GM19025 (cell line): ENCODE data around the gene CLASRP.

Experiments used
- ATAC-seq: cut with Tn5 transposase; IDR thresholded peaks from one replicate; pipeline ENCODE4 v1.9.1; 2021; ENCODE audit warnings: mild to moderate bottlenecking, low read depth, moderate library complexity; ENCODE audit not compliant: unreplicated experiment

The CLASRP gene

DNA sequence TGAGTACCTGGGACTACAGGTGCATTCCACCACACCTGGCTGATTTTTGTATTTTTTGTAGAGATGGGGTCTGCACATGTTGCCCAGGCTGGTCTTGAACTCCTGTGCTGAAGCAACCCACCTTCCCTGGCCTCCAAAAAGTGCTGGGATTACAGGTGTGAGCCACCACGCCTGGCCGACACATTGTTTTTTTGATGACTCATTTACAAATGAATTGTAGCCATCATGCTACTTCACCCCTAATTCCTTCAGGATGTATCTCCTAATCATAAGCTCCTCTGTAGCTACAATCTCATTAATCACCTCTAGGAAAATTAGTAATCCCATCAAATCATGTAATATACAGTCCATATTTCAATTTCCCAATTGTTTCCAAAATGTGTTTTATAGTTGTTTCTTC lies 19.7 kb upstream of the CLASRP start:
- no peak for ATAC-seq

GRCh38 chr19:45020071-45020470 lies 18.8 kb upstream of the CLASRP start:
- ATAC-seq, result no peak

- ATAC-seq, result no peak
Observed at GRCh38 chr19:45021971-45022370, 16.9 kb upstream of the CLASRP start.

- no peak for ATAC-seq
Observed at GRCh38 chr19:45023048-45023447, 15.8 kb upstream of the CLASRP start.

- ATAC-seq, result no peak
Observed at GRCh38 chr19:45025264-45025663, 13.6 kb upstream of the CLASRP start.

DNA sequence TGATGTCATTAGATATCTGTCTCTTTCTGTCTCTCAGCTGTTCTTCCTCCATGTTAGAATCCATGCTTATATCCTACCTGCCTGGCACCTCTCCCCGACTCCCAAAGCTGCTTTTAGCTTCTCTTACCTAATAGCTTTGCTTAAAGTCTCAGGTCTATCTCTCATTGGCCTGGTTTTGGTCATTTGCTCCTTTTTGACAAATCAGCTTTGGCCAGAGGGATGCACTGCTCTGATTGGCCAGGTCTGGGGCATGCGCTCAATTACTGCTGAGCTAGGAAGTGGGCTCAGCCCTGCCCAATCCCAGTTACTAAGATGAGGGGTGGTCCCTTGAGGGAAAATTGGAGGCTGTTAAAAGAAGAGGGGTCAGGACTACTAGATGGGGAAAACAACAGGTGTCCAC lies 11.5 kb upstream of the CLASRP start:
- ATAC-seq, result no peak

DNA sequence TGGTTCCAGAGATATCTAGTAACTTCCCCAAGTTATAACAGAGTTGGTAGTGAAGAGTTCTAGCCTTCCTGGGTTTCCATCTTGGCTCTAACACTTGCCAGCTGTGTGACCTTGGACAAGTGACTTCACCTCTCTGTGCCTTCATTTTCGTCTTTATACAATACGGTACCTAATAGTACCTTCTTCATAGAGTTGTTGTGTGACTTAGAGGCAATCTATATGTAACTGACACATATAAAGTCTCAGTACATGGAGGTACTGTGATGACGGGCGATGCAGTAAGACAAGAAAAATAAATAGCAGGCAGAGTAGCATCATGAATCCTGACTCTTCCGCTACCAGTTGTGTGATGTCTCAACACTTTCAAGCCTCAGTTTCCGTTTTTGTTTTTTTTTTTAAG lies 8.0 kb upstream of the CLASRP start:
- ATAC-seq, result no peak

DNA sequence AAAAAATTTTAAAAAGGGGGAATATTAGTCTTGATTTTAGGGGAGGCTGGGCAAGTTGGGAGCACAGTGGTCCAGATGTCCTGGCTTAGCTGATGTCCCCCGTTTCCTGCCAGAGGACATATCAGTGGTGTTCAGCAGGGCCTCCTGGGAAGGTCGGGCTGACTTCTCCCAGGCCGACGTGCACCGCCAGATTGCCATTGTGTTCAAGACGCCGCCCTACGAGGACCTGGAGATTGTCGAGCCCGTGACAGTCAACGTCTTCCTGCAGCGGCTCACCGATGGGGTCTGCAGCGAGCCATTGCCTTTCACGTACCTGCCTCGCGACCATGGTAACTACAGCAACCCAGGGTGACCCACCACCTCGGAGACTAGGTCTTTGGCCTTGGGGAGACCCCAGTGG lies 6.4 kb upstream of the CLASRP start:
- ATAC-seq, result no peak

GRCh38 chr19:45035755-45036154 lies 3.1 kb upstream of the CLASRP start:
- no peak for ATAC-seq

DNA sequence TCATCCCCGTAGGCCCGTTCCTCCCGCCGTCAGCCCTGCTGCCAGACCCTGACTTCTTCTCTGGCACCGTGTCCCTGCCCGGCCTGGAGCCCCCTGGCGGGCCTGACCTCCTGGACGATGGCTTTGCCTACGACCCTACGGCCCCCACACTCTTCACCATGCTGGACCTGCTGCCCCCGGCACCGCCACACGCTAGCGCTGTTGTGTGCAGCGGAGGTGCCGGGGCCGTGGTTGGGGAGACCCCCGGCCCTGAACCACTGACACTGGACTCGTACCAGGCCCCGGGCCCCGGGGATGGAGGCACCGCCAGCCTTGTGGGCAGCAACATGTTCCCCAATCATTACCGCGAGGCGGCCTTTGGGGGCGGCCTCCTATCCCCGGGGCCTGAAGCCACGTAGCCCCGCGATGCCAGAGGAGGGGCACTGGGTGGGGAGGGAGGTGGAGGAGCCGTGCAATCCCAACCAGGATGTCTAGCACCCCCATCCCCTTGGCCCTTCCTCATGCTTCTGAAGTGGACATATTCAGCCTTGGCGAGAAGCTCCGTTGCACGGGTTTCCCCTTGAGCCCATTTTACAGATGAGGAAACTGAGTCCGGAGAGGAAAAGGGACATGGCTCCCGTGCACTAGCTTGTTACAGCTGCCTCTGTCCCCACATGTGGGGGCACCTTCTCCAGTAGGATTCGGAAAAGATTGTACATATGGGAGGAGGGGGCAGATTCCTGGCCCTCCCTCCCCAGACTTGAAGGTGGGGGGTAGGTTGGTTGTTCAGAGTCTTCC lies 1.3 kb upstream of the CLASRP start:
- no peak for ATAC-seq

DNA sequence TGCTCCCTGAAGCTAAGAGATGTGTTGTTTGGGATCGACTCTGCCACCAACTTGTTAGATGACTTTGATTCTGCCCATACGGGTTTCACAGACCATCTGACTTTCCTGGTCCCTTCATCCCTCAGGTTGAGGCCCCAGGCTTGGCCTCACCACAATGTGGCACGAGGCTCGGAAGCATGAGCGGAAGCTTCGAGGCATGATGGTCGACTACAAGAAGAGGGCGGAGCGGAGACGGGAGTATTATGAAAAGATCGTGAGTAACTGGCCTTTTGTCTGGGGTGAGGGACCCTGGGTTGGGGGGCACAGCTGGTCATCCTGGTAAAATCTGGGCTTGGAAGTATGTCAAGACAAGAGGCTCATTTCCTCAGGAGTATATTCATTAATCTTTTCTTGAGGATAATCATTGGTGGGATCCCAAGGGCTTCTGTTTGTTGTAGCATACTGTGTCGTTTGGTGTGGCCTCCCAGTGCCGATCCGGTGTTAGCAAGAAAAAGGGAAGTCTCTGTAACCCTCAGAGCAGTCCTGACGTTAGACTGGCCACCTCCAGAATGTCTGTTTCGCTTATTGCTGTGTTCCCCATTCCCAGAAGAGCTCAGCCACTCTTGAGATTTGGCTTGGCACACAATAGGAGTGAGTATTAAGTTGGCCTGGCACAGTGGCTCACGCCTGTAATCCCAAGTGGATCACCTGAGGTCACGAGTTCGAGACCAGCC lies 1.4 kb downstream of the CLASRP start:
- no peak for ATAC-seq

GRCh38 chr19:45041125-45041524 lies 2.3 kb downstream of the CLASRP start:
- ATAC-seq, result no peak

DNA sequence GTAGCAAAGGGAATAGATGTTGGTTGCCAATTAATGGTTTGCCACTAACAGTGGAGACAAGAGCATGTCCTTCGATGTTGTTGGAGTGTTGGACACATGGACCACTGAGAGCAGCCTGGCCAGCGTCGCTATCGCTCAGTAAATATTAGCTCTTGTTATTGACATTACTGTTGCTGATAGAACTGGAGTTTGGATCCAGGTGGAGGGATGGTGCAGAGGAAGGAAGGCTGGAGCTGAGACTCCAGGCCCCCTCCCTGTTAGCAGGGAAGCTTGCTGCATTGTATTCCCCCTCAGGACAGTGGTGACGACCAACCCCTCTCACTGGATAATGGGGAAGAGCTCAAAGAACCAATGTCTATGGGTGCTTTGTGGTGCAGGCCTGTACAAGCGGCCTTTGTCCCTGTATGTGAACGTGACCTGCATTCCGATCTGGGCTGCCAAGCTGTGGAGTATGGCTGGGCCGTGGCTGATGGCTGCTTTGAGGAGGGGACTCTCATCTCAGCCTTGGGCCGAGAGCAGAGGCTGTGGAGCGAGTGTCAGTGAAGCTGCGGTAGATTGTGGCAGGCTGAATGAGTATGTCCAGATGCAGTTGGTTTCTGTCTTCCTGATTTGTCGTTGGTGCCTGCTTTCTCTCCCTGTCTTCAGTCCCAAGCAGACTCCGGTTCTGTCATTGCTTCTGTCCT lies 7.0 kb downstream of the CLASRP start:
- ATAC-seq, result no peak

DNA sequence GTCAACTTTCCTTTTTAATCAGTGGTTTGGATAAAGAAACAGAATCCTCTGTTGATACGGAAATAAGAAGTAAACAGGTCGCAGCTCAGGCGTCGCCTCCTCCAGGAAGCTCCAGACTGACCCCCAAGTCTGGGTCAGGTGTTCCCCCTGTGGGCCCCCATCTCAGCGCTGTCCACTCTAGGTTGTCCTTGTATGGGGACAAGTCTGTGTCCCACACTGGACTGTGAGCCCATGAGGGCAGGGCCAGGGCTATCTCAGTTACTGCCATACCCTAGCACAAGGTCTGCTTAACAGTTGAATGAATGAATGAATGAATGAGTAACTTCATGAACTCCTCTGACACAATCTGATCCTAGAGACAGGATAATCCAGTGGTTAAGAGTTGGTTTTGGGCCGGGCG lies 7.5 kb downstream of the CLASRP start:
- ATAC-seq, result no peak

DNA sequence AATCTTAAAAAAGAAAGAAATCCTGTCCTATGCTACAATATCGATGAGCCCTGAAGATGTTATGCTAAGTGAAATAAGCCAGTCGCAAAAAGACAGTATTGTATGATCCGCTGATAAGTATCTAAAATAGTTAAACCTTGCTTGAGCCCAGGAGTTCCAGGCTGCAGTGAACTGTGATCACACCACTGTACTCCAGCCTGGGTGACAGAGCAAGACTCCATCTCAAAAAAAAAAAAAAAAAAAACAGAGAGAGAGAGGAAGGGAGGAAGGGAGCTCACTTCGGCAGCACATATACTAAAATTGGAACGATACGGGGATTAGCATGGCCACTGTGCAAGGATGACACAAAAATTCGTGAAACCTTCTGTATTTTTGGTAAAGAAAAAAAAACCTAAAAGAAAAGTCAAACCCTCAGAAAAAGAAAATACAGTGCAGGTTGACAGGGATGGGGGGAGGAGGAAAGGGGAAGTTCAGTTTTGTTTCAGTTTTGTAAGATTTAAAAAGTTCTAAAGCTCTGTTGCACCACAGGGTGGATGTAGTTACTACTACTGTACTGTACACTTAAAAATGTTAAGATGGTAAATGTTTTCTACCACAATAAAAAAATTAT lies 8.4 kb downstream of the CLASRP start:
- ATAC-seq, result no peak

GRCh38 chr19:45049073-45049736 lies 10.4 kb downstream of the CLASRP start:
- ATAC-seq, result no peak

DNA sequence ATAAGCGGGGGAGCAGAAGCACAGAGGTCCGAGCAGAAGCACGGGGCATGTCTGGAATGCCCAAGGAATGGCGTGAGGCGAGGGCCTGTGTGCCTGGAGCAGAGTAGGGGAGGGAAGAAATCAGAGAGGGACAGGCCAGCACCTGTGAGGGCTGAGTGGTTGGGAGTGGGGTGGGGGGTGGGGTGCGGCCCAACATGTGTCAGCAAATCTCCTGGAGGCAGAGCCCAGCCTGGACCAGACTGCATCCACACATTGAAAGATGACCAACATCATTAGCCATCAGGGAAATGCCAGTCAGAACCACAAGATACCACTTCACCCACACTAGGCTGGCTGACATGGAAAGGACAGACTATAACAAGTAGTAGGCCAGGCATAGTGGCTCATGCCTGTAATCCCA lies 11.2 kb downstream of the CLASRP start:
- no peak for ATAC-seq

DNA sequence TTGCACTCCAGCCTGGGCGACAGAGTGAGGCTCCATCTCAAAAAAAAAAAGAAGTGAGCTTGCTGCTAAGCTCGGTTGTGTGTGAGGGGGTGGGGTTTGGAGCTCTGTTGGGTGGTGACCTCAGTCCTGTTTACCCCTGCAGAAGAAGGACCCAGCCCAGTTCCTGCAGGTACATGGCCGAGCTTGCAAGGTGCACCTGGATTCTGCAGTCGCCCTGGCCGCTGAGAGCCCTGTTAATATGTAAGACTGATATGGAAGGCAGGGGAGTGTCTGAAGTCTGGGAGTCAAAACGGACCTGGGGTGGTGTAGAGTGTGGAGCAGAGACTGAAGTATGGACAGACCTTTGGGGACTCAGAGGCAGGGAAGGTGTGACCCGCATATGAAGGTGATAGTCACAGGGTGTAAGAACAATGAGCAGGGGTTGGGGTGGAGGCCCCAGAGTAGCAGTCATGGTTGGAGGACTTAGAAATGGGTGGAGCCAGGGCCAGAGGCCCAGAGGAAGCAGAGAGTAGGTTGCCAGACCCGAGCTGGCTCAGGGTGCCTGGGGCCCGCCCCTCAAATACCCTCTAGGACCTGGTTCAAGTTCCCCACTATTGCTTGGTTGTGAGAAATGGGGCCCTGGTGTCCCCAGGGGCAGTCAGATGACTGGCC lies 13.2 kb downstream of the CLASRP start:
- ATAC-seq, result no peak

- ATAC-seq, result no peak
Observed at GRCh38 chr19:45056831-45057230, 18.0 kb downstream of the CLASRP start.

DNA sequence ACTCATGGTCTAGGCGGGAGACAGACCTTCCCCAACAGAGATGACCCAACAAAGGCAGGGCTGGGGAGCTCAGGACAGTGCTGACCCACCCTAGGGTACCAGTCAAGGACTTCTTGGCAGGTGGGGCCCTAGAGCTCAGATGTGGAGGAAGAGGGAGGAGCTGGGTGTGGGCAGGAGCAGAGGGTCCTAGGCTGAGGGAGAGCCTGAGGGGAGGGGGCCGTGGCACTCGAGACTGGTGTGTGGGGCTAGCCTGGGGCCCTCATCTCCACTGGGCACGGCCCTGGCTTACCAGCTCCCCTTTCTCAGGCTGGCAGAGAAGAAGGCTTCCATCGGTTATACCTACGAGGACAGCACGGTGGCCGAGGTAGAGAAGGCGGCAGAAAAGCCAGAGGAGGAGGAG lies 18.6 kb downstream of the CLASRP start:
- no peak for ATAC-seq
